K562 (cell line): Measurements from ENCODE around the gene RBM20. TPM values are rescaled to one million over a fixed set of nuclear protein-coding genes. Genes with fewer than 3 reads are reported as not detected.

Source experiments
- ARID3B ChIP-seq: fragments of 250-450 bp; sonication (Bioruptor Pico); IDR thresholded peaks from 2 replicates; pipeline ENCODE4 v1.4.0; 2020; ENCODE audit warnings: borderline replicate concordance
- CBX1 ChIP-seq: sonication (generic); IDR thresholded peaks from 2 replicates; pipeline ENCODE4 v1.6.1; 2016; ENCODE audit warnings: antibody characterized with exemption, low read depth, mild to moderate bottlenecking
- CCNT2 ChIP-seq: IDR thresholded peaks from 2 replicates; pipeline ENCODE4 v1.6.1; 2011; ENCODE audit warnings: borderline replicate concordance, low read depth, mild to moderate bottlenecking, moderate library complexity, mixed read lengths, low read length; ENCODE audit not compliant: insufficient read length; ENCODE audit errors: extremely low read depth
- CLOCK ChIP-seq: fragments of 250-450 bp; sonication (Bioruptor Pico); IDR thresholded peaks from 2 replicates; pipeline ENCODE4 v1.4.0; 2020; ENCODE audit warnings: mild to moderate bottlenecking, moderate library complexity, borderline replicate concordance
- CREBBP ChIP-seq: IDR thresholded peaks from one replicate; pipeline ENCODE4 v1.6.1; 2012; ENCODE audit warnings: low read depth, mild to moderate bottlenecking, control low read depth, inconsistent platforms, low read length
- EHMT2 ChIP-seq: fragments of 450-650 bp; IDR thresholded peaks from 2 replicates; pipeline ENCODE4 v1.6.1; 2018; ENCODE audit warnings: antibody characterized with exemption
- ELK3 ChIP-seq: fragments of 450-650 bp; formaldehyde crosslinking; IDR thresholded peaks from 2 replicates; pipeline ENCODE4 v1.4.0; 2020; ENCODE audit warnings: mild to moderate bottlenecking
- GMEB1 ChIP-seq: fragments of 250-450 bp; sonication (Bioruptor Pico); IDR thresholded peaks from 2 replicates; pipeline ENCODE4 v1.4.0; 2020; ENCODE audit warnings: mild to moderate bottlenecking
- HDAC3 ChIP-seq: fragments of 450-650 bp; IDR thresholded peaks from 2 replicates; pipeline ENCODE4 v1.6.1; 2018; ENCODE audit warnings: borderline replicate concordance, mild to moderate bottlenecking, moderate library complexity; ENCODE audit not compliant: partially characterized antibody
- KAT7 ChIP-seq: sonication (generic); formaldehyde crosslinking; IDR thresholded peaks from 2 replicates; pipeline ENCODE4 v1.8.0; 2022; ENCODE audit warnings: missing genetic modification reagents, mild to moderate bottlenecking, borderline replicate concordance
- KDM4B ChIP-seq, 2 experiments: fragments of 450-650 bp in 1 of 2; sonication (generic) in 1 of 2; IDR thresholded peaks; 2 replicates each; pipeline ENCODE4 v1.6.1; 2016 to 2017; ENCODE audit warnings: borderline replicate concordance in 2 of 2, antibody characterized with exemption in 1 of 2, low read depth in 1 of 2, mild to moderate bottlenecking in 1 of 2
- MCM3 ChIP-seq: fragments of 450-650 bp; IDR thresholded peaks from 2 replicates; pipeline ENCODE4 v1.6.1; 2016
- MCM5 ChIP-seq: fragments of 450-650 bp; IDR thresholded peaks from 2 replicates; pipeline ENCODE4 v1.6.1; 2016; ENCODE audit warnings: low read depth
- MYNN ChIP-seq, 2 experiments: sonication (generic); formaldehyde crosslinking in 1 of 2; IDR thresholded peaks; 2 replicates each; pipeline versions ENCODE4 v1.5.0 to v1.6.1; 2016 to 2020; ENCODE audit warnings: antibody characterized with exemption in 1 of 2, missing genetic modification reagents in 1 of 2
- NBN ChIP-seq: fragments of 450-650 bp; IDR thresholded peaks from 2 replicates; pipeline ENCODE4 v1.6.1; 2016; ENCODE audit warnings: low read depth, mild to moderate bottlenecking
- PHF21A ChIP-seq: fragments of 450-650 bp; IDR thresholded peaks from 2 replicates; pipeline ENCODE4 v1.6.1; 2017; ENCODE audit warnings: low read depth, borderline replicate concordance
- SMARCA5 ChIP-seq: fragments of 450-650 bp; IDR thresholded peaks from 2 replicates; pipeline ENCODE4 v1.6.1; 2016
- YBX1 ChIP-seq: fragments of 450-650 bp; IDR thresholded peaks from 2 replicates; pipeline ENCODE4 v1.7.1; 2016; ENCODE audit warnings: mild to moderate bottlenecking
- ZKSCAN1 ChIP-seq: fragments of 150-350 bp; IDR thresholded peaks from 2 replicates; pipeline ENCODE4 v1.6.1; 2016; ENCODE audit warnings: low read depth, low read length
- ZNF3 ChIP-seq: fragments of 250-450 bp; sonication (Bioruptor Pico); IDR thresholded peaks from 2 replicates; pipeline ENCODE4 v1.5.0; 2021; ENCODE audit warnings: mild to moderate bottlenecking, moderate library complexity
- ZNF512 ChIP-seq: IDR thresholded peaks from 2 replicates; pipeline ENCODE4 v1.6.1; 2016; ENCODE audit warnings: missing genetic modification characterization, missing compliant biosample characterization
- polyA plus RNA-seq, 8 experiments: library from polyadenylated mRNA; depleted of rRNA in 4 of 8; stranded (reverse) in 5 of 8; unstranded in 3 of 8; fragments of >200 nt; fragmentation: Nextera tagmentation in 2 of 8; fragmentation: Illumina TruSeq in 1 of 8; extraction: Ambion mirVana in 2 of 8; extraction: Trizol in 1 of 8; gene quantifications; 2 replicates each; pipeline versions ENCODE4 v1.2.1 to v1.2.3, GENCODE V29; 2011 to 2014; ENCODE audit warnings: inconsistent platforms in 1 of 8, missing spikeins in 1 of 8
- total RNA-seq, 7 experiments: library from RNA; depleted of rRNA in 6 of 7; stranded (reverse); fragments of >200 nt in 6 of 7; fragmentation: Illumina TruSeq in 2 of 7; extraction: Trizol in 2 of 7; gene quantifications; 2 replicates each; pipeline versions ENCODE4 v1.2.1 to v1.2.3, GENCODE V29; 2011 to 2021; ENCODE audit warnings: low replicate concordance in 1 of 7

The RBM20 gene
- total and polyA plus RNA-seq, 9 of the 15 experiments (the other 6 are each of a cell fraction or from before 2014, with no cell fraction given) = 0.63 to 5.7 (median 3.2) TPM

GRCh38 chr10:110858297-110858934, 214.3 kb downstream of the RBM20 start (continued):
- peak; percentile 64; the same call in 1 of the 2 replicates for TF ChIP-seq MYNN (IDR thresholded peaks at IDR 0.05)
- no peak for TF ChIP-seq MYNN (CRISPR knock-in tag; IDR thresholded peaks at IDR 0.05)
- no peak for TF ChIP-seq YBX1
- no peak for TF ChIP-seq ZNF3
- TF ChIP-seq CREBBP = no peak
- TF ChIP-seq ELK3 = no peak
- no peak for TF ChIP-seq KAT7 (CRISPR knock-in tag)
- no peak for TF ChIP-seq CLOCK (CRISPR knock-in tag)
- no peak for TF ChIP-seq NBN
- no peak for TF ChIP-seq EHMT2
- TF ChIP-seq PHF21A = no peak
- TF ChIP-seq ARID3B (CRISPR knock-in tag) = no peak
- TF ChIP-seq HDAC3 = peak; percentile 65
- no peak for TF ChIP-seq CBX1
- peak; percentile 79 for TF ChIP-seq CCNT2
- no peak for TF ChIP-seq MCM3
- no peak for TF ChIP-seq KDM4B (IDR thresholded peaks at IDR 0.05; ENCODE audit: borderline replicate concordance in 2 of 2, low read depth in 1 of 2)
- TF ChIP-seq GMEB1 = no peak
- TF ChIP-seq ZNF512 (tag) = no peak
- no peak for TF ChIP-seq MCM5
- TF ChIP-seq SMARCA5 = no peak
- no peak for TF ChIP-seq ZKSCAN1
